ENCODE data around the gene TLL1.
A peak's percentile ranks its signal among the peaks of the same experiment; 100 is the strongest.

The TLL1 gene

GRCh38 chr4:165905405-165906027, 32.5 kb downstream of the TLL1 start:
- DNase-seq: peak; percentile 43
- WGBS (ENCODE audit: extremely low coverage, insufficient coverage, low lambda C conversion rate): no CpG with 5 or more reads among the region's 6 CpGs
- Histone ChIP-seq H3K23ac (ENCODE audit: low read length) (no peak overlapping the region), H2AK5ac (ENCODE audit: low read length) (no peak overlapping the region), H4K8ac (ENCODE audit: low read depth, low read length) (no peak overlapping the region), H2BK5ac (ENCODE audit: low read length) (no peak overlapping the region), H3K27me3 (ENCODE audit: insufficient read depth, low read length, poor library complexity) (no peaks in the 10 kb centered on the region), H3K4me2 (ENCODE audit: low read length) (no peak overlapping the region), H3K79me1 (ENCODE audit: low read length) (no peaks in the 10 kb centered on the region), H3K56ac (ENCODE audit: low read length) (no peak overlapping the region), H3K4me1 (ENCODE audit: control insufficient read depth, low read depth, low read length) (peaks cover 2% of the 10 kb centered on the region), H3K4ac (ENCODE audit: low read depth, low read length) (no peak overlapping the region), H3K18ac (ENCODE audit: low read length) (no peak overlapping the region), H3K79me2 (ENCODE audit: control insufficient read depth, insufficient read depth, low read length) (no peaks in the 10 kb centered on the region), H2BK120ac (ENCODE audit: low read depth, low read length) (no peak overlapping the region), H3K36me3 (ENCODE audit: control insufficient read depth, insufficient read depth, low read length) (no peaks in the 10 kb centered on the region), H3K27ac (ENCODE audit: low read depth, low read length) (no peak overlapping the region), H4K5ac (ENCODE audit: low read length) (no peak overlapping the region), H3K4me3 (ENCODE audit: low read length) (no peak overlapping the region), H3K9ac (ENCODE audit: low read length) (no peak overlapping the region), H2BK15ac (replicated peaks; ENCODE audit: low read depth) (no peak overlapping the region)

GRCh38 chr4:165906272-165906671, 33.2 kb downstream of the TLL1 start:
- Histone ChIP-seq H3K79me2 (ENCODE audit: control insufficient read depth, insufficient read depth, low read length) (no peaks in the 10 kb centered on the region), H3K36me3 (ENCODE audit: control insufficient read depth, insufficient read depth, low read length) (no peaks in the 10 kb centered on the region), H3K4me3 (ENCODE audit: low read length) (no peak overlapping the region), H2BK15ac (replicated peaks; ENCODE audit: low read depth) (no peak overlapping the region), H2BK5ac (ENCODE audit: low read length) (no peak overlapping the region), H3K4ac (ENCODE audit: low read depth, low read length) (no peak overlapping the region), H3K27me3 (ENCODE audit: insufficient read depth, low read length, poor library complexity) (no peaks in the 10 kb centered on the region), H2BK120ac (ENCODE audit: low read depth, low read length) (no peak overlapping the region), H3K4me1 (ENCODE audit: control insufficient read depth, low read depth, low read length) (peaks cover 2% of the 10 kb centered on the region), H3K9ac (ENCODE audit: low read length) (no peak overlapping the region), H4K5ac (ENCODE audit: low read length) (no peak overlapping the region), H3K56ac (ENCODE audit: low read length) (no peak overlapping the region), H3K27ac (ENCODE audit: low read depth, low read length) (no peak overlapping the region), H3K79me1 (ENCODE audit: low read length) (no peaks in the 10 kb centered on the region), H3K23ac (ENCODE audit: low read length) (no peak overlapping the region), H4K8ac (ENCODE audit: low read depth, low read length) (no peak overlapping the region), H2AK5ac (ENCODE audit: low read length) (no peak overlapping the region), H3K18ac (ENCODE audit: low read length) (no peak overlapping the region), H3K4me2 (ENCODE audit: low read length) (no peak overlapping the region)
- no peak for DNase-seq
- no CpG with 5 or more reads among the region's 1 CpG for WGBS (ENCODE audit: extremely low coverage, insufficient coverage, low lambda C conversion rate)

- no peak overlapping the region for H3K4ac ChIP-seq (ENCODE audit: low read depth, low read length)
- H3K56ac ChIP-seq (ENCODE audit: low read length): no peak overlapping the region
- no peak overlapping the region for H4K8ac ChIP-seq (ENCODE audit: low read depth, low read length)
- no CpG with 5 or more reads among the region's 2 CpGs for WGBS (ENCODE audit: extremely low coverage, insufficient coverage, low lambda C conversion rate)
- H3K9ac ChIP-seq (ENCODE audit: low read length): no peak overlapping the region
- no peaks in the 10 kb centered on the region for H3K79me2 ChIP-seq (ENCODE audit: control insufficient read depth, insufficient read depth, low read length)
- H4K5ac ChIP-seq (ENCODE audit: low read length): no peak overlapping the region
- H3K36me3 ChIP-seq (ENCODE audit: control insufficient read depth, insufficient read depth, low read length): no peaks in the 10 kb centered on the region
- H3K79me1 ChIP-seq (ENCODE audit: low read length): no peaks in the 10 kb centered on the region
- no peak overlapping the region for H2BK5ac ChIP-seq (ENCODE audit: low read length)
- no peak overlapping the region for H3K18ac ChIP-seq (ENCODE audit: low read length)
- no peak overlapping the region for H3K4me3 ChIP-seq (ENCODE audit: low read length)
- no peak overlapping the region for H2BK120ac ChIP-seq (ENCODE audit: low read depth, low read length)
- H3K4me1 ChIP-seq (ENCODE audit: control insufficient read depth, low read depth, low read length): peaks cover 2% of the 10 kb centered on the region
- H3K27ac ChIP-seq (ENCODE audit: low read depth, low read length): no peak overlapping the region
- no peak overlapping the region for H2BK15ac ChIP-seq (replicated peaks; ENCODE audit: low read depth)
- no peaks in the 10 kb centered on the region for H3K27me3 ChIP-seq (ENCODE audit: insufficient read depth, low read length, poor library complexity)
- no peak overlapping the region for H3K4me2 ChIP-seq (ENCODE audit: low read length)
- H3K23ac ChIP-seq (ENCODE audit: low read length): no peak overlapping the region
- no peak overlapping the region for H2AK5ac ChIP-seq (ENCODE audit: low read length)
- no peak for DNase-seq
Measured at GRCh38 chr4:165909947-165910346, 36.9 kb downstream of the TLL1 start.

DNA sequence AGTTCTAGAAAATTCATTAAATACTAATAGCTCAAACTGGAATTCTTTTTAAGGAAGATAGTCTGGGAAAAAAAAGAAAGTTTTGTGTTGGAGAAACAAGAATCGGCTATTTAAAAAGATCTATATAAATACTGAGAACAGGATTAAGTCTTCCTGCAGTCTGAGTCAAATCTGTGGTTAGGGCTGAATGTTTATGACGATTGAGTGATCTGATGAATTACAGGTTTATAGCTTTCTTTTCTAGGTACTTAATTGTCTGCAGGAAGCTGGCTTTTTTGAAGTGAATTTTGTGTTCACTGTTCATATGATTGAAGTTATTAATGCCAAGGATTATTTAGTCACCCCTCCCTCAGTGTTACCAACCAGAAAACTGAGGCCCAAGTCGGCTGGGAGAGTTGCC, 42.2 kb downstream of the TLL1 start:
- Histone ChIP-seq H3K4me3 (ENCODE audit: low read length) (no peak overlapping the region), H3K56ac (ENCODE audit: low read length) (no peak overlapping the region), H3K27me3 (ENCODE audit: insufficient read depth, low read length, poor library complexity) (no peaks in the 10 kb centered on the region), H3K79me1 (ENCODE audit: low read length) (no peaks in the 10 kb centered on the region), H3K23ac (ENCODE audit: low read length) (no peak overlapping the region), H3K4ac (ENCODE audit: low read depth, low read length) (no peak overlapping the region), H4K8ac (ENCODE audit: low read depth, low read length) (no peak overlapping the region), H3K27ac (ENCODE audit: low read depth, low read length) (no peak overlapping the region), H2AK5ac (ENCODE audit: low read length) (no peak overlapping the region), H3K4me2 (ENCODE audit: low read length) (no peak overlapping the region), H2BK5ac (ENCODE audit: low read length) (no peak overlapping the region), H3K9ac (ENCODE audit: low read length) (no peak overlapping the region), H3K4me1 (ENCODE audit: control insufficient read depth, low read depth, low read length) (no peaks in the 10 kb centered on the region), H3K36me3 (ENCODE audit: control insufficient read depth, insufficient read depth, low read length) (no peaks in the 10 kb centered on the region), H2BK15ac (replicated peaks; ENCODE audit: low read depth) (no peak overlapping the region), H2BK120ac (ENCODE audit: low read depth, low read length) (no peak overlapping the region), H3K18ac (ENCODE audit: low read length) (no peak overlapping the region), H4K5ac (ENCODE audit: low read length) (no peak overlapping the region), H3K79me2 (ENCODE audit: control insufficient read depth, insufficient read depth, low read length) (no peaks in the 10 kb centered on the region)
- DNase-seq: no peak
- no CpG with 5 or more reads among the region's 3 CpGs for WGBS (ENCODE audit: extremely low coverage, insufficient coverage, low lambda C conversion rate)

GRCh38 chr4:165921546-165921945, 48.5 kb downstream of the TLL1 start:
- H2BK15ac ChIP-seq (replicated peaks; ENCODE audit: low read depth): no peak overlapping the region
- no peaks in the 10 kb centered on the region for H3K27me3 ChIP-seq (ENCODE audit: insufficient read depth, low read length, poor library complexity)
- no peak overlapping the region for H3K4me2 ChIP-seq (ENCODE audit: low read length)
- no peak overlapping the region for H3K9ac ChIP-seq (ENCODE audit: low read length)
- no peaks in the 10 kb centered on the region for H3K4me1 ChIP-seq (ENCODE audit: control insufficient read depth, low read depth, low read length)
- no peak overlapping the region for H3K23ac ChIP-seq (ENCODE audit: low read length)
- H3K79me1 ChIP-seq (ENCODE audit: low read length): no peaks in the 10 kb centered on the region
- no peak overlapping the region for H2BK5ac ChIP-seq (ENCODE audit: low read length)
- DNase-seq: no peak
- H3K18ac ChIP-seq (ENCODE audit: low read length): no peak overlapping the region
- no CpG with 5 or more reads among the region's 3 CpGs for whole genome bisulfite sequencing (ENCODE audit: extremely low coverage, insufficient coverage, low lambda C conversion rate)
- H3K56ac ChIP-seq (ENCODE audit: low read length): no peak overlapping the region
- no peak overlapping the region for H3K4me3 ChIP-seq (ENCODE audit: low read length)
- no peak overlapping the region for H3K27ac ChIP-seq (ENCODE audit: low read depth, low read length)
- H3K79me2 ChIP-seq (ENCODE audit: control insufficient read depth, insufficient read depth, low read length): no peaks in the 10 kb centered on the region
- H4K8ac ChIP-seq (ENCODE audit: low read depth, low read length): no peak overlapping the region
- no peaks in the 10 kb centered on the region for H3K36me3 ChIP-seq (ENCODE audit: control insufficient read depth, insufficient read depth, low read length)
- no peak overlapping the region for H4K5ac ChIP-seq (ENCODE audit: low read length)
- no peak overlapping the region for H2BK120ac ChIP-seq (ENCODE audit: low read depth, low read length)
- no peak overlapping the region for H3K4ac ChIP-seq (ENCODE audit: low read depth, low read length)
- H2AK5ac ChIP-seq (ENCODE audit: low read length): no peak overlapping the region

GRCh38 chr4:165922747-165923146, 49.7 kb downstream of the TLL1 start:
- H3K79me1 ChIP-seq (ENCODE audit: low read length): no peaks in the 10 kb centered on the region
- DNase-seq: no peak
- no peaks in the 10 kb centered on the region for H3K27me3 ChIP-seq (ENCODE audit: insufficient read depth, low read length, poor library complexity)
- H3K4me1 ChIP-seq (ENCODE audit: control insufficient read depth, low read depth, low read length): no peaks in the 10 kb centered on the region
- no peak overlapping the region for H2BK120ac ChIP-seq (ENCODE audit: low read depth, low read length)
- H4K5ac ChIP-seq (ENCODE audit: low read length): no peak overlapping the region
- no peak overlapping the region for H4K8ac ChIP-seq (ENCODE audit: low read depth, low read length)
- H3K4me3 ChIP-seq (ENCODE audit: low read length): no peak overlapping the region
- H2AK5ac ChIP-seq (ENCODE audit: low read length): no peak overlapping the region
- no peaks in the 10 kb centered on the region for H3K79me2 ChIP-seq (ENCODE audit: control insufficient read depth, insufficient read depth, low read length)
- H3K4ac ChIP-seq (ENCODE audit: low read depth, low read length): no peak overlapping the region
- no peak overlapping the region for H3K4me2 ChIP-seq (ENCODE audit: low read length)
- H2BK15ac ChIP-seq (replicated peaks; ENCODE audit: low read depth): no peak overlapping the region
- no peaks in the 10 kb centered on the region for H3K36me3 ChIP-seq (ENCODE audit: control insufficient read depth, insufficient read depth, low read length)
- no peak overlapping the region for H3K23ac ChIP-seq (ENCODE audit: low read length)
- H3K27ac ChIP-seq (ENCODE audit: low read depth, low read length): no peak overlapping the region
- no peak overlapping the region for H2BK5ac ChIP-seq (ENCODE audit: low read length)
- H3K9ac ChIP-seq (ENCODE audit: low read length): no peak overlapping the region
- no peak overlapping the region for H3K18ac ChIP-seq (ENCODE audit: low read length)
- no peak overlapping the region for H3K56ac ChIP-seq (ENCODE audit: low read length)
